T-cell (primary cell): ENCODE measurements around the gene IFT25. TPM values are rescaled to one million over a fixed set of nuclear protein-coding genes. Genes with fewer than 3 reads are reported as not detected.
A peak's percentile ranks its signal among the peaks of the same experiment; 100 is the strongest.
"Not testable (repeated sequence)": the region's sequence is repeated elsewhere in the genome, so short reads cannot be mapped to it uniquely, and the experiment has no call there.

Experiments used
- ATAC-seq, 4 experiments: fragments of 200-7000 bp in 3 of 4; fragments of 150-1000 bp in 1 of 4; cut with Tn5 transposase; replicated peaks in 1 of 4; 1 replicate in 3 of 4; 2 replicates in 1 of 4; pipeline ENCODE4 v1.10.0; 2021; ENCODE audit warnings: moderate library complexity in 3 of 4, mild to moderate bottlenecking in 2 of 4, moderate number of reproducible peaks in 1 of 4
- CTCF ChIA-PET, 2 donors: fragments of 300-600 bp; sonication (Branson Sonifier 250); formaldehyde crosslinking; loops; one replicate each; lab custom pipeline; 2022; ENCODE audit warnings: antibody characterized with exemption in 2 of 2; lab: Charles Lee
- POLR2A ChIA-PET, 2 donors: fragments of 300-600 bp; sonication (Branson Sonifier 250); formaldehyde crosslinking; loops; one replicate each; lab custom pipeline; 2022; ENCODE audit warnings: antibody characterized with exemption in 2 of 2; lab: Charles Lee
- DNase-seq, 35 experiments: peaks; one replicate each; pipeline versions ENCODE4 v3.0.0 to v3.0.0-alpha.2; 2013 to 2023
- H3K27ac ChIP-seq: one replicate; pipeline ENCODE4 v1.5.1; 2013; ENCODE audit warnings: low read length
- H3K27me3 ChIP-seq, 2 experiments: replicated peaks in 1 of 2; 1 replicate in 1 of 2; 2 replicates in 1 of 2; pipeline versions ENCODE4 v1.6.1 to v1.7.0; 2013; ENCODE audit warnings: low read length in 1 of 2, mixed read lengths in 1 of 2; ENCODE audit not compliant: control insufficient read depth in 2 of 2, insufficient read depth in 2 of 2; ENCODE audit errors: extremely low read depth in 1 of 2
- H3K36me3 ChIP-seq, 2 donors: 1 replicate in 1 of 2; 2 replicates in 1 of 2; pipeline versions ENCODE4 v1.6.1 to v1.7.0; 2013; ENCODE audit warnings: low read length in 1 of 2; ENCODE audit not compliant: control insufficient read depth in 2 of 2, insufficient read depth in 1 of 2; ENCODE audit errors: extremely low read depth in 1 of 2
- H3K4me1 ChIP-seq, 2 experiments: 1 replicate in 1 of 2; 2 replicates in 1 of 2; pipeline versions ENCODE4 v1.6.1 to v1.7.0; 2013; ENCODE audit warnings: low read length in 2 of 2, mixed read lengths in 1 of 2; ENCODE audit not compliant: insufficient read depth in 2 of 2, control insufficient read depth in 1 of 2; ENCODE audit errors: extremely low read depth in 1 of 2
- H3K4me3 ChIP-seq, 2 donors: 1 replicate in 1 of 2; 2 replicates in 1 of 2; pipeline versions ENCODE4 v1.5.1 to v1.7.0; 2013; ENCODE audit warnings: mild to moderate bottlenecking in 2 of 2, low read length in 1 of 2, moderate library complexity in 1 of 2; ENCODE audit not compliant: control insufficient read depth in 1 of 2; ENCODE audit errors: extremely low read depth in 1 of 2
- H3K9me3 ChIP-seq: 2 replicates; pipeline ENCODE4 v1.7.0; 2013
- H3K27ac Mint-ChIP-seq, 2 donors: one replicate each; pipeline ENCODE4 v1.8.0; 2020 to 2021; ENCODE audit warnings: mild to moderate bottlenecking in 2 of 2, mixed read lengths in 2 of 2
- H3K27me3 Mint-ChIP-seq, 2 donors: one replicate each; pipeline ENCODE4 v1.8.0; 2021 to 2022; ENCODE audit warnings: mixed read lengths in 2 of 2
- H3K36me3 Mint-ChIP-seq: one replicate; pipeline ENCODE4 v1.8.0; 2021; ENCODE audit warnings: mixed read lengths
- H3K4me1 Mint-ChIP-seq, 3 donors: one replicate each; pipeline ENCODE4 v1.8.0; 2020 to 2022; ENCODE audit warnings: mixed read lengths in 3 of 3, mild to moderate bottlenecking in 1 of 3
- H3K4me3 Mint-ChIP-seq, 3 donors: one replicate each; pipeline ENCODE4 v1.8.0; 2020 to 2022; ENCODE audit warnings: mild to moderate bottlenecking in 3 of 3, mixed read lengths in 3 of 3, moderate library complexity in 3 of 3
- H3K9me3 Mint-ChIP-seq, 3 donors: one replicate each; pipeline ENCODE4 v1.8.0; 2020 to 2022; ENCODE audit warnings: mixed read lengths in 3 of 3
- WGBS: methylation state at CpG from one replicate; pipeline ENCODE4 v1.1.5; 2013; ENCODE audit warnings: missing lambda C conversion rate; ENCODE audit not compliant: insufficient coverage; 5-methylcytosine and 5-hydroxymethylcytosine counted together
- total RNA-seq, 35 experiments: library from RNA in 6 of 35; stranded (reverse) in 6 of 35; fragments of 120-200 nt in 1 of 35; gene quantifications; one replicate each; pipeline versions ENCODE4 v1.2.1 to v1.2.4 and lab custom pipeline; 2013 to 2026

The IFT25 gene
- total RNA-seq, 5 donors from 2014 or later (not counting 1 experiment from before 2014, with no cell fraction given) = 24.5 to 33.1 (median 31.2) TPM

GRCh38 chr1:53878492-53879105, 66.9 kb downstream of the IFT25 start:
- H3K27ac ChIP-seq = no peak overlapping the region
- Mint-ChIP-seq H3K36me3 (peaks cover 77% of the 10 kb centered on the region), H3K4me3 (no peak overlapping the region), H3K27me3 (no peaks in the 10 kb centered on the region), H3K27ac (no peak overlapping the region), H3K9me3 (peaks cover 0 to 5% (median 3%) of the 10 kb centered on the region in 3 donors), H3K4me1 (peaks cover 10 to 13% (median 11%) of the 10 kb centered on the region in 3 donors)
- no peaks in the 10 kb centered on the region for H3K9me3 ChIP-seq
- peaks cover 8 to 53% of the 10 kb centered on the region in 2 donors for H3K36me3 ChIP-seq
- 80% methylated on average over 1 of the region's 5 CpGs for WGBS
- ChIA-PET POLR2A (no interaction called here), CTCF (interaction anchor here (0.5 to 2.0 kb wide), 7 partner anchors 67 to 1118 kb away, joined by 4 to 10 read pairs (median 5); partner anchors contain the start of gene IFT25 (in 1 of the 2))
- ATAC-seq (no peak), DNase-seq (peak in 1 of 35 experiments; percentile 44)
- no peaks in the 10 kb centered on the region for H3K4me1 ChIP-seq
- H3K27me3 ChIP-seq = no peaks in the 10 kb centered on the region
- H3K4me3 ChIP-seq = no peak overlapping the region

GRCh38 chr1:53875150-53875549, 70.3 kb downstream of the IFT25 start:
- H3K27ac Mint-ChIP-seq, H3K27me3 Mint-ChIP-seq, H3K4me3 ChIP-seq, ATAC-seq, H3K4me1 Mint-ChIP-seq, H3K4me1 ChIP-seq, H3K27me3 ChIP-seq, H3K9me3 ChIP-seq, H3K4me3 Mint-ChIP-seq, H3K9me3 Mint-ChIP-seq, H3K27ac ChIP-seq, DNase-seq: not testable (repeated sequence)
- peaks cover 65% of the 10 kb centered on the region for H3K36me3 Mint-ChIP-seq
- CTCF ChIA-PET = interaction anchor here (0.6 to 1.1 kb wide), 3 partner anchors 72 to 484 kb away, joined by 3 to 6 read pairs (median 3); no protein-coding TSS in a partner anchor
- peaks cover 6 to 70% of the 10 kb centered on the region in 2 donors for H3K36me3 ChIP-seq
- 100% methylated on average over 1 of the region's 2 CpGs for WGBS
- POLR2A ChIA-PET = interaction anchor here in 1 of 2 donors (0.6 kb wide), 1 partner anchor 79 kb away, joined by 3 read pairs; no protein-coding TSS in a partner anchor

- H3K36me3 Mint-ChIP-seq = peaks cover 59% of the 10 kb centered on the region
- POLR2A ChIA-PET = no interaction called here
- H3K27ac Mint-ChIP-seq = no peak overlapping the region
- CTCF ChIA-PET = interaction anchor here in 1 of 2 donors (0.6 to 1.6 kb wide), 3 partner anchors 11 to 87 kb away, joined by 3 to 7 read pairs (median 4); no protein-coding TSS in a partner anchor
- no peak overlapping the region for H3K4me3 ChIP-seq
- no peak overlapping the region for H3K4me3 Mint-ChIP-seq
- H3K4me1 Mint-ChIP-seq = no peaks in the 10 kb centered on the region
- peaks cover 6 to 69% of the 10 kb centered on the region in 2 donors for H3K36me3 ChIP-seq
- WGBS = 100% methylated on average over 1 of the region's 5 CpGs
- no peaks in the 10 kb centered on the region for H3K9me3 ChIP-seq
- H3K9me3 Mint-ChIP-seq = no peaks in the 10 kb centered on the region
- DNase-seq (no peak), ATAC-seq (no peak)
- no peaks in the 10 kb centered on the region for H3K27me3 Mint-ChIP-seq
- H3K27ac ChIP-seq = no peak overlapping the region
- H3K27me3 ChIP-seq = no peaks in the 10 kb centered on the region
- H3K4me1 ChIP-seq = no peaks in the 10 kb centered on the region
Observed at GRCh38 chr1:53871773-53872484, 73.6 kb downstream of the IFT25 start.

Other genes with a start within 250 kb of the IFT25 start
- not detected for gene GLIS1, start 206.5 kb downstream of the IFT25 start, total RNA-seq
- 10 to 100 TPM in 4 of 5 donors, 1 to 10 TPM in 1; 5.6 to 13.3 (median 12.2) TPM for gene NDC1, start 107.4 kb downstream of the IFT25 start, total RNA-seq
- 10 to 100 TPM; 11.5 to 17.2 (median 14.5) TPM for gene YIPF1, start 55.9 kb downstream of the IFT25 start, total RNA-seq
- gene DIO1, start 51.5 kb downstream of the IFT25 start, total RNA-seq = not detected
- 1 to 10 TPM; 6.3 to 8.8 (median 7.9) TPM for gene LRRC42, start 651 bp upstream of the IFT25 start, total RNA-seq
- gene LDLRAD1, start 72.5 kb upstream of the IFT25 start, total RNA-seq = not detected
- 100 to 1,000 TPM; 138 to 193 (median 174) TPM for gene TMEM59, start 107.5 kb upstream of the IFT25 start, total RNA-seq
- gene TCEANC2, start 107.9 kb upstream of the IFT25 start, total RNA-seq = 10 to 100 TPM in 2 of 5 donors, 1 to 10 TPM in 3; 5.9 to 12.8 (median 9.7) TPM
- gene CDCP2, start 207.3 kb upstream of the IFT25 start, total RNA-seq = under 1 TPM in 3 of 5 donors, not detected in 2; 0.25 to 0.35 (median 0.35) TPM